Activated naive CD4-positive, alpha-beta T cell treated with anti-CD3 and anti-CD28 coated beads for 36 hours (primary cell): ENCODE data around the gene YARS1. TPM values are rescaled to one million over a fixed set of nuclear protein-coding genes. Genes with fewer than 3 reads are reported as not detected.
A peak's percentile ranks its signal among the peaks of the same experiment; 100 is the strongest.
"Not testable (repeated sequence)": the region's sequence is repeated elsewhere in the genome, so short reads cannot be mapped to it uniquely, and the experiment has no call there.

Source experiments
- CTCF ChIA-PET: fragments of 350-600 bp; sonication (Branson Sonifier 250); formaldehyde crosslinking; loops from one replicate; lab custom pipeline; 2021; ENCODE audit warnings: antibody characterized with exemption; lab: Charles Lee
- DNase-seq: peaks from one replicate; pipeline ENCODE4 v3.0.0-alpha.2; 2020
- H3K27ac Mint-ChIP-seq: one replicate; pipeline ENCODE4 v1.8.0; 2021; ENCODE audit warnings: mild to moderate bottlenecking, mixed read lengths
- H3K27me3 Mint-ChIP-seq: one replicate; pipeline ENCODE4 v1.8.0; 2021; ENCODE audit warnings: low read depth, mixed read lengths
- H3K36me3 Mint-ChIP-seq: one replicate; pipeline ENCODE4 v1.8.0; 2021; ENCODE audit warnings: low read depth, mixed read lengths
- H3K4me1 Mint-ChIP-seq: one replicate; pipeline ENCODE4 v1.8.0; 2021; ENCODE audit warnings: low read depth, mixed read lengths
- H3K4me3 Mint-ChIP-seq: one replicate; pipeline ENCODE4 v1.8.0; 2021; ENCODE audit warnings: mild to moderate bottlenecking, moderate library complexity, mixed read lengths
- H3K9me3 Mint-ChIP-seq: one replicate; pipeline ENCODE4 v1.8.0; 2021; ENCODE audit warnings: mixed read lengths
- intact Hi-C: fragments of 100-400 bp; cut with micrococcal nuclease; formaldehyde crosslinking; loops from one replicate; pipeline ENCODE4 v1.15.1; 2023
- total RNA-seq, 2 experiments: library from RNA; stranded (reverse); gene quantifications; one replicate each; pipeline ENCODE4 v1.2.3, GENCODE V29; 2021

The YARS1 gene
- total RNA-seq, 2 experiments from 2014 or later = 293 to 312 TPM

- no peak overlapping the region for H3K4me3 Mint-ChIP-seq
- H3K9me3 Mint-ChIP-seq = no peaks in the 10 kb centered on the region
- peaks cover 67% of the 10 kb centered on the region for H3K4me1 Mint-ChIP-seq
- intact Hi-C loops = loop anchor here (10.0 kb wide), 1 partner anchor 877 kb away; the partner anchor contains the start of gene PTP4A2
- H3K36me3 Mint-ChIP-seq = peaks cover 82% of the 10 kb centered on the region
- DNase-seq = no peak
- no peaks in the 10 kb centered on the region for H3K27me3 Mint-ChIP-seq
- CTCF ChIA-PET = interaction anchor here (0.7 kb wide), 1 partner anchor 93 kb away, joined by 3 read pairs; no protein-coding TSS in a partner anchor
- no peak overlapping the region for H3K27ac Mint-ChIP-seq
Measured at GRCh38 chr1:32811917-32812316, 5.2 kb downstream of the YARS1 start.

GRCh38 chr1:32811265-32811664 is 5.9 kb downstream of the YARS1 start:
- H3K27ac Mint-ChIP-seq = no peak overlapping the region
- intact Hi-C loops = loop anchor here (10.0 kb wide), 1 partner anchor 876 kb away; the partner anchor contains the start of gene PTP4A2
- H3K27me3 Mint-ChIP-seq = no peaks in the 10 kb centered on the region
- DNase-seq = no peak
- H3K4me1 Mint-ChIP-seq = peaks cover 66% of the 10 kb centered on the region
- H3K9me3 Mint-ChIP-seq = no peaks in the 10 kb centered on the region
- H3K36me3 Mint-ChIP-seq = peaks cover 82% of the 10 kb centered on the region
- CTCF ChIA-PET = interaction anchor here (0.7 kb wide), 1 partner anchor 92 kb away, joined by 3 read pairs; no protein-coding TSS in a partner anchor
- H3K4me3 Mint-ChIP-seq = no peak overlapping the region

GRCh38 chr1:32810358-32810757 is 6.8 kb downstream of the YARS1 start:
- intact Hi-C loops = loop anchor here (10.0 kb wide), 1 partner anchor 876 kb away; the partner anchor contains the start of gene PTP4A2
- Mint-ChIP-seq H3K9me3 (peaks cover 2% of the 10 kb centered on the region), H3K27me3 (no peaks in the 10 kb centered on the region), H3K4me3 (no peak overlapping the region), H3K27ac (no peak overlapping the region), H3K36me3 (peaks cover 84% of the 10 kb centered on the region), H3K4me1 (peaks cover 67% of the 10 kb centered on the region)
- CTCF ChIA-PET = no interaction called here
- no peak for DNase-seq

GRCh38 chr1:32808580-32808979 is 8.6 kb downstream of the YARS1 start:
- peaks cover 50% of the 10 kb centered on the region for H3K4me1 Mint-ChIP-seq
- H3K27me3 Mint-ChIP-seq = no peaks in the 10 kb centered on the region
- H3K4me3 Mint-ChIP-seq = no peak overlapping the region
- DNase-seq = no peak
- intact Hi-C loops = no loop called here
- no peak overlapping the region for H3K27ac Mint-ChIP-seq
- H3K36me3 Mint-ChIP-seq = peaks cover 79% of the 10 kb centered on the region
- CTCF ChIA-PET = no interaction called here
- peaks cover 2% of the 10 kb centered on the region for H3K9me3 Mint-ChIP-seq

- peaks cover 81% of the 10 kb centered on the region for H3K36me3 Mint-ChIP-seq
- H3K27me3 Mint-ChIP-seq = no peaks in the 10 kb centered on the region
- H3K9me3 Mint-ChIP-seq = peaks cover 2% of the 10 kb centered on the region
- peaks cover 47% of the 10 kb centered on the region for H3K4me1 Mint-ChIP-seq
- H3K27ac Mint-ChIP-seq = no peak overlapping the region
- CTCF ChIA-PET = no interaction called here
- intact Hi-C loops = no loop called here
- no peak for DNase-seq
- no peak overlapping the region for H3K4me3 Mint-ChIP-seq
Measured at GRCh38 chr1:32806910-32807523, 10.1 kb downstream of the YARS1 start.

GRCh38 chr1:32806290-32806689 is 10.9 kb downstream of the YARS1 start:
- peaks cover 78% of the 10 kb centered on the region for H3K36me3 Mint-ChIP-seq
- no peaks in the 10 kb centered on the region for H3K27me3 Mint-ChIP-seq
- no peak for DNase-seq
- CTCF ChIA-PET = interaction anchor here (0.6 kb wide), 2 partner anchors 89 to 405 kb away, joined by 3 to 4 read pairs; no protein-coding TSS in a partner anchor
- H3K9me3 Mint-ChIP-seq = peaks cover 2% of the 10 kb centered on the region
- no peak overlapping the region for H3K4me3 Mint-ChIP-seq
- H3K27ac Mint-ChIP-seq = no peak overlapping the region
- intact Hi-C loops = no loop called here
- peaks cover 46% of the 10 kb centered on the region for H3K4me1 Mint-ChIP-seq

- intact Hi-C loops, H3K9me3 Mint-ChIP-seq, H3K4me3 Mint-ChIP-seq, CTCF ChIA-PET, H3K27ac Mint-ChIP-seq, H3K27me3 Mint-ChIP-seq, DNase-seq: not testable (repeated sequence)
- H3K36me3 Mint-ChIP-seq = peaks cover 71% of the 10 kb centered on the region
- peaks cover 54% of the 10 kb centered on the region for H3K4me1 Mint-ChIP-seq
Measured at GRCh38 chr1:32804460-32804859, 12.7 kb downstream of the YARS1 start.

GRCh38 chr1:32801096-32801715 is 16.0 kb downstream of the YARS1 start:
- CTCF ChIA-PET = no interaction called here
- intact Hi-C loops = loop anchor here (1.0 kb wide), 1 partner anchor 178 kb away; no protein-coding TSS in a partner anchor
- Mint-ChIP-seq H3K27ac (peak overlapping the region; percentile 88), H3K36me3 (peaks cover 67% of the 10 kb centered on the region), H3K9me3 (peaks cover 2% of the 10 kb centered on the region), H3K27me3 (no peaks in the 10 kb centered on the region), H3K4me3 (peak overlapping the region; percentile 34), H3K4me1 (peaks cover 63% of the 10 kb centered on the region)
- peak; percentile 68 for DNase-seq

GRCh38 chr1:32798679-32799416 is 18.3 kb downstream of the YARS1 start:
- intact Hi-C loops = loop anchor here (1.0 kb wide), 4 partner anchors 18 to 328 kb away; partner anchors contain the start of genes RBBP4, S100PBP and YARS1
- no peaks in the 10 kb centered on the region for H3K9me3 Mint-ChIP-seq
- H3K4me1 Mint-ChIP-seq = peaks cover 60% of the 10 kb centered on the region
- peak overlapping the region; percentile 90 for H3K27ac Mint-ChIP-seq
- peak overlapping the region; percentile 4 for H3K4me3 Mint-ChIP-seq
- H3K36me3 Mint-ChIP-seq = peaks cover 59% of the 10 kb centered on the region
- no peaks in the 10 kb centered on the region for H3K27me3 Mint-ChIP-seq
- peak; percentile 35 for DNase-seq
- CTCF ChIA-PET = no interaction called here

- CTCF ChIA-PET = no interaction called here
- no peak overlapping the region for H3K4me3 Mint-ChIP-seq
- peaks cover 62% of the 10 kb centered on the region for H3K36me3 Mint-ChIP-seq
- intact Hi-C loops = no loop called here
- no peaks in the 10 kb centered on the region for H3K9me3 Mint-ChIP-seq
- DNase-seq = no peak
- H3K4me1 Mint-ChIP-seq = peaks cover 62% of the 10 kb centered on the region
- H3K27me3 Mint-ChIP-seq = no peaks in the 10 kb centered on the region
- peak overlapping the region; percentile 90 for H3K27ac Mint-ChIP-seq
Measured at GRCh38 chr1:32798191-32798590, 19.0 kb downstream of the YARS1 start.

- Mint-ChIP-seq H3K27ac (peak overlapping the region; percentile 12), H3K27me3 (no peaks in the 10 kb centered on the region), H3K4me3 (no peak overlapping the region), H3K9me3 (no peaks in the 10 kb centered on the region), H3K4me1 (peaks cover 60% of the 10 kb centered on the region), H3K36me3 (peaks cover 61% of the 10 kb centered on the region)
- DNase-seq = no peak
- intact Hi-C loops = no loop called here
- CTCF ChIA-PET = no interaction called here
Measured at GRCh38 chr1:32797456-32797855, 19.7 kb downstream of the YARS1 start.

- H3K9me3 Mint-ChIP-seq, H3K27me3 Mint-ChIP-seq, intact Hi-C loops, H3K4me3 Mint-ChIP-seq, DNase-seq, H3K27ac Mint-ChIP-seq: not testable (repeated sequence)
- peaks cover 65% of the 10 kb centered on the region for H3K36me3 Mint-ChIP-seq
- H3K4me1 Mint-ChIP-seq = peaks cover 47% of the 10 kb centered on the region
- CTCF ChIA-PET = interaction anchor here (0.6 kb wide), 1 partner anchor 165 kb away, joined by 3 read pairs; no protein-coding TSS in a partner anchor
Measured at GRCh38 chr1:32795763-32796162, 21.4 kb downstream of the YARS1 start.
